ENCODE measurements around the gene ICA1.

Gene ICA1

GRCh38 chr7:8146106-8146787 is 115.7 kb downstream of the ICA1 start:
- no peak for DNase-seq (ENCODE audit: extremely low read depth, low read depth)
- H3K4me3 ChIP-seq (replicated peaks; ENCODE audit: low read depth, low read length), result no peak overlapping the region
- no peak for TF ChIP-seq CTCF (IDR thresholded peaks at IDR 0.05; ENCODE audit: low read depth, low read length, missing control alignments)

- TF ChIP-seq CTCF (IDR thresholded peaks at IDR 0.05; ENCODE audit: low read depth, low read length, missing control alignments), result no peak
- no peak overlapping the region for H3K4me3 ChIP-seq (replicated peaks; ENCODE audit: low read depth, low read length)
- DNase-seq (ENCODE audit: extremely low read depth, low read depth), result no peak
These were observed 117.1 kb downstream of the ICA1 start for GRCh38 chr7:8144856-8145255.

- no peak for DNase-seq (ENCODE audit: extremely low read depth, low read depth)
- H3K4me3 ChIP-seq (replicated peaks; ENCODE audit: low read depth, low read length), result no peak overlapping the region
- no peak for TF ChIP-seq CTCF (IDR thresholded peaks at IDR 0.05; ENCODE audit: low read depth, low read length, missing control alignments)
These were observed 118.7 kb downstream of the ICA1 start for GRCh38 chr7:8143151-8143874.

- no peak for DNase-seq (ENCODE audit: extremely low read depth, low read depth)
- TF ChIP-seq CTCF (IDR thresholded peaks at IDR 0.05; ENCODE audit: low read depth, low read length, missing control alignments), result no peak
- H3K4me3 ChIP-seq (replicated peaks; ENCODE audit: low read depth, low read length), result no peak overlapping the region
These were observed 119.5 kb downstream of the ICA1 start for GRCh38 chr7:8142477-8142876.

GRCh38 chr7:8141070-8141469 is 120.9 kb downstream of the ICA1 start:
- H3K4me3 ChIP-seq (replicated peaks; ENCODE audit: low read depth, low read length), result no peak overlapping the region
- no peak for TF ChIP-seq CTCF (IDR thresholded peaks at IDR 0.05; ENCODE audit: low read depth, low read length, missing control alignments)
- no peak for DNase-seq (ENCODE audit: extremely low read depth, low read depth)

- DNase-seq (ENCODE audit: extremely low read depth, low read depth), result no peak
- TF ChIP-seq CTCF (IDR thresholded peaks at IDR 0.05; ENCODE audit: low read depth, low read length, missing control alignments), result no peak
- H3K4me3 ChIP-seq (replicated peaks; ENCODE audit: low read depth, low read length), result no peak overlapping the region
These were observed 125.8 kb downstream of the ICA1 start for GRCh38 chr7:8136051-8136730.

Measured in HFF-Myc (cell line).